Panc1 (cell line): ENCODE data around the gene HHAT. TPM values are rescaled to one million over a fixed set of nuclear protein-coding genes. Genes with fewer than 3 reads are reported as not detected.

Source experiments
- ATAC-seq: fragments of 200-7000 bp; cut with Tn5 transposase; 2 replicates; pipeline ENCODE4 v1.9.1; 2020; ENCODE audit warnings: mild to moderate bottlenecking, moderate library complexity
- BruUV-seq: library from RNA; stranded (reverse); fragments of 400-500 nt; replicated peaks from 2 replicates; lab custom pipeline; 2021; lab: Mats Ljungman, UMichigan
- CTCF ChIA-PET: fragments of 300-600 bp; sonication (Branson Sonifier 250); formaldehyde crosslinking; loops from one replicate; lab custom pipeline; 2022; ENCODE audit warnings: antibody characterized with exemption; lab: Charles Lee
- POLR2A ChIA-PET: fragments of 300-600 bp; sonication (Branson Sonifier 250); formaldehyde crosslinking; loops from one replicate; lab custom pipeline; 2022; ENCODE audit warnings: antibody characterized with exemption; lab: Charles Lee
- DNase-seq: peaks from one replicate; pipeline ENCODE4 v3.0.0-alpha.2; 2010; ENCODE audit warnings: low read depth, low spot score
- H3K27ac ChIP-seq: 2 replicates; pipeline ENCODE4 v1.5.1; 2011; ENCODE audit warnings: mild to moderate bottlenecking, low read length, inconsistent platforms
- H3K27me3 ChIP-seq: fragments of 200-500 bp; sonication (Bioruptor generic); 2 replicates; pipeline ENCODE4 v1.6.0; 2014; ENCODE audit warnings: low read length, inconsistent platforms; ENCODE audit not compliant: control insufficient read depth, insufficient read depth
- H3K36me3 ChIP-seq: fragments of 200-500 bp; sonication (Bioruptor generic); 2 replicates; pipeline ENCODE4 v1.5.1; 2014; ENCODE audit warnings: inconsistent platforms, mild to moderate bottlenecking, low read length, moderate library complexity; ENCODE audit not compliant: control insufficient read depth, insufficient read depth
- H3K4me1 ChIP-seq: 2 replicates; pipeline ENCODE4 v1.5.1; 2011; ENCODE audit warnings: inconsistent platforms, mild to moderate bottlenecking, low read length, moderate library complexity; ENCODE audit not compliant: control insufficient read depth, insufficient read depth
- H3K4me3 ChIP-seq, 2 experiments: 2 replicates each; pipeline ENCODE4 v1.5.1; 2011 to 2012; ENCODE audit warnings: low read depth in 2 of 2, low read length in 2 of 2, mild to moderate bottlenecking in 2 of 2, inconsistent platforms in 1 of 2, moderate library complexity in 1 of 2
- H3K9me3 ChIP-seq: fragments of 200-500 bp; sonication (Bioruptor generic); 2 replicates; pipeline ENCODE4 v1.5.1; 2014; ENCODE audit warnings: low read depth, mild to moderate bottlenecking, inconsistent platforms, low read length, moderate library complexity; ENCODE audit not compliant: control insufficient read depth, insufficient read depth
- CTCF ChIP-seq: fragments of 450-650 bp; IDR thresholded peaks from 2 replicates; pipeline ENCODE4 v1.5.1; 2017; ENCODE audit warnings: mild to moderate bottlenecking
- POLR2AphosphoS5 ChIP-seq: IDR thresholded peaks from 2 replicates; pipeline ENCODE4 v1.6.1; 2012; ENCODE audit warnings: mild to moderate bottlenecking, low read depth, low read length, moderate library complexity
- REST ChIP-seq, 2 experiments: IDR thresholded peaks; 2 replicates each; pipeline ENCODE4 v1.6.1; 2011 to 2012; ENCODE audit warnings: low read depth in 2 of 2, control low read depth in 1 of 2, low read length in 1 of 2, mild to moderate bottlenecking in 1 of 2, moderate library complexity in 1 of 2; ENCODE audit not compliant: insufficient read depth in 1 of 2
- SIN3A ChIP-seq: IDR thresholded peaks from 2 replicates; pipeline ENCODE4 v1.6.1; 2012; ENCODE audit warnings: low read depth, mild to moderate bottlenecking, low read length, moderate library complexity, borderline replicate concordance; ENCODE audit not compliant: insufficient read depth
- TCF7L2 ChIP-seq: IDR thresholded peaks from 2 replicates; pipeline ENCODE4 v1.6.1; 2011; ENCODE audit warnings: mild to moderate bottlenecking, low read depth, low read length, inconsistent platforms
- in situ Hi-C: cut with HindIII; loops from 2 replicates; pipeline ENCODE4 v1.10.0; 2016; ENCODE audit warnings: low sequenced_read_pairs, low pct_unique_long_range_greater_than_20kb
- intact Hi-C: fragments of 100-400 bp; cut with micrococcal nuclease; formaldehyde crosslinking; loops from one replicate; pipeline ENCODE4 v1.10.0; 2022; ENCODE audit not compliant: unreplicated experiment
- total RNA-seq: library from RNA; stranded (reverse); gene quantifications from one replicate; pipeline ENCODE4 v1.2.1, GENCODE V29; 2021; ENCODE audit not compliant: unreplicated experiment

The HHAT gene
- total RNA-seq, 1 experiment from 2014 or later: 2.3 TPM

- ATAC-seq (no peak), DNase-seq (no peak)
- POLR2A ChIA-PET: no interaction called here
- intact Hi-C loops: no loop called here
- BruUV-seq: no TSS peak
- no peak overlapping the region for H3K27ac ChIP-seq
- peaks cover 20% of the 10 kb centered on the region for H3K4me1 ChIP-seq
- no peaks in the 10 kb centered on the region for H3K9me3 ChIP-seq
- H3K36me3 ChIP-seq: no peaks in the 10 kb centered on the region
- H3K27me3 ChIP-seq: no peaks in the 10 kb centered on the region
- CTCF ChIA-PET: no interaction called here
- TF ChIP-seq POLR2AphosphoS5 (no peak), REST (IDR thresholded peaks at IDR 0.05; ENCODE audit: insufficient read depth in 1 of 2, low read depth in 2 of 2, low read length in 1 of 2) (no peak), SIN3A (no peak), CTCF (no peak), TCF7L2 (no peak)
- in situ Hi-C loops: no loop called here
- no peak overlapping the region for H3K4me3 ChIP-seq
These were observed 48.2 kb downstream of the HHAT start for GRCh38 chr1:210376836-210377372.

DNA sequence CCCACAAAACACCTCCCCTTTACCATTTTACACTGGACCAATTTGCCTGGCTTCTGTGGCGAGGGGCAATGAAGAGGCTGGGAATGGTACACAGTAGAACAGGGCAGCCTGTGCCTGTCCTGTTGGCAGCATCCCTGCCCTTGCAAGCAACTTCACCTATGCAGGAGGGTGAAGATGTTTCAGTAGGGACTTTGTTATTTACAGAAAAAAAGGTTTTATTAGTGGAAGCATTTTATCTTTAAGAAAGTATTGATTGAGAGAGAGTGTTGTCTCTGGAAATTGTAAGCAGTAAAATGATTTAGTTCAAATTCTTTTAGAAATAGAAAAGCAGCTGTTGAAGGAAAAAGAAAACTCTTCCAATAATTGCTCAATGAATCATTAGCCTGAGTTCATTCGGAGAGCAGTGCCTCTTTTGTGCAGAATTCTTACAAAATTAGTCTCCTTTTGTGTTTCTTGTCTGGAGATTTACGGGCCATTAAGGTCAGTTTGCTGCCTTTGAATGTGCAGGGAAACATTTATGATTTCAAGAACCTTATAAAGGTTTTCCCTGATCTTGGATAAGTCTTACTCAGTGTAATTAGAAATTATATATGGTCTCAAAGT lies 49.1 kb downstream of the HHAT start:
- TF ChIP-seq CTCF: no peak
- no peak for TF ChIP-seq TCF7L2
- no peak for TF ChIP-seq POLR2AphosphoS5
- TF ChIP-seq REST (IDR thresholded peaks at IDR 0.05; ENCODE audit: insufficient read depth in 1 of 2, low read depth in 2 of 2, low read length in 1 of 2): no peak
- no peak for TF ChIP-seq SIN3A
- H3K27me3 ChIP-seq: no peaks in the 10 kb centered on the region
- no peak overlapping the region for H3K4me3 ChIP-seq
- H3K9me3 ChIP-seq: no peaks in the 10 kb centered on the region
- CTCF ChIA-PET: no interaction called here
- in situ Hi-C loops: no loop called here
- ATAC-seq (no peak), DNase-seq (no peak)
- H3K27ac ChIP-seq: no peak overlapping the region
- H3K36me3 ChIP-seq: no peaks in the 10 kb centered on the region
- BruUV-seq: no TSS peak
- H3K4me1 ChIP-seq: peaks cover 12% of the 10 kb centered on the region
- intact Hi-C loops: no loop called here
- POLR2A ChIA-PET: no interaction called here
